T-helper 9 cell (primary cell): Measurements from ENCODE around the gene CD3E.
"Not testable (repeated sequence)": the region's sequence is repeated elsewhere in the genome, so short reads cannot be mapped to it uniquely, and the experiment has no call there.

Experiments used
- DNase-seq: peaks from one replicate; pipeline ENCODE4 v3.0.0-alpha.2; 2020

CD3E gene

GRCh38 chr11:118291477-118292135 is 12.9 kb upstream of the CD3E start:
- DNase-seq, result no peak

GRCh38 chr11:118294053-118294452 is 10.5 kb upstream of the CD3E start:
- no peak for DNase-seq

- no peak for DNase-seq
These were observed 9.3 kb upstream of the CD3E start for GRCh38 chr11:118295199-118295598.

GRCh38 chr11:118295815-118296454 is 8.6 kb upstream of the CD3E start:
- DNase-seq, result no peak

- no peak for DNase-seq
These were observed 2.8 kb upstream of the CD3E start for GRCh38 chr11:118301600-118302195.

- DNase-seq, result no peak
These were observed 333 bp upstream of the CD3E start for GRCh38 chr11:118304227-118304567.

- no peak for DNase-seq
These were observed 1.2 kb downstream of the CD3E start for GRCh38 chr11:118305726-118306125.

GRCh38 chr11:118306556-118306955 is 2.0 kb downstream of the CD3E start:
- no peak for DNase-seq

GRCh38 chr11:118308995-118309528 is 4.5 kb downstream of the CD3E start:
- not testable (repeated sequence) for DNase-seq

GRCh38 chr11:118310271-118310670 is 5.7 kb downstream of the CD3E start:
- DNase-seq, result no peak

GRCh38 chr11:118310781-118311485 is 6.4 kb downstream of the CD3E start:
- no peak for DNase-seq

- DNase-seq, result no peak
These were observed 7.0 kb downstream of the CD3E start for GRCh38 chr11:118311518-118311917.

GRCh38 chr11:118312328-118312727 is 7.8 kb downstream of the CD3E start:
- DNase-seq, result no peak

- no peak for DNase-seq
These were observed 8.7 kb downstream of the CD3E start for GRCh38 chr11:118313242-118313641.

GRCh38 chr11:118314988-118315411 is 10.5 kb downstream of the CD3E start:
- DNase-seq, result no peak

- no peak for DNase-seq
These were observed 13.6 kb downstream of the CD3E start for GRCh38 chr11:118318124-118318523.

- DNase-seq, result no peak
These were observed 14.2 kb downstream of the CD3E start for GRCh38 chr11:118318581-118319336.

GRCh38 chr11:118319337-118319707 is 14.8 kb downstream of the CD3E start:
- no peak for DNase-seq

- DNase-seq, result no peak
These were observed 16.0 kb downstream of the CD3E start for GRCh38 chr11:118320515-118320914.

GRCh38 chr11:118321386-118322082 is 17.0 kb downstream of the CD3E start:
- no peak for DNase-seq

GRCh38 chr11:118322721-118323120 is 18.2 kb downstream of the CD3E start:
- DNase-seq, result no peak

- DNase-seq, result no peak
These were observed 20.8 kb downstream of the CD3E start for GRCh38 chr11:118325283-118325682.
